Tibial artery (tissue), 4 donors: ENCODE results near the gene POLR2E.

Experiments
- DNase-seq, 2 donors: peaks; one replicate each; pipeline ENCODE4 v3.0.0-alpha.2; 2019
- H3K27ac ChIP-seq, 2 donors: fragments of 200-600 bp; sonication (generic) in 1 of 2; 1 replicate in 1 of 2; 2 replicates in 1 of 2; pipeline ENCODE4 v1.5.1; 2018 to 2019; ENCODE audit warnings: mild to moderate bottlenecking in 1 of 2
- H3K27me3 ChIP-seq, 2 donors: fragments of 200-600 bp; sonication (generic) in 1 of 2; one replicate each; pipeline versions ENCODE4 v1.5.1 to v1.6.0; 2016 to 2019
- H3K36me3 ChIP-seq, 3 donors: fragments of 200-600 bp; sonication (generic) in 2 of 3; one replicate each; pipeline ENCODE4 v1.5.1; 2016 to 2019; ENCODE audit warnings: mild to moderate bottlenecking in 2 of 3
- H3K4me1 ChIP-seq, 4 donors: fragments of 200-600 bp; sonication (generic) in 2 of 4; 1 replicate in 3 of 4; 2 replicates in 1 of 4; pipeline ENCODE4 v1.5.1; 2016 to 2019
- H3K4me3 ChIP-seq, 2 donors: fragments of 200-600 bp; sonication (generic) in 1 of 2; 1 replicate in 1 of 2; 2 replicates in 1 of 2; pipeline ENCODE4 v1.5.1; 2018 to 2019; ENCODE audit warnings: mild to moderate bottlenecking in 2 of 2
- H3K9me3 ChIP-seq, 3 donors: fragments of 200-600 bp; sonication (generic) in 1 of 3; one replicate each; pipeline ENCODE4 v1.5.1; 2016 to 2019
- CTCF ChIP-seq, 2 experiments: fragments of 200-600 bp in 1 of 2; fragments of 450-650 bp in 1 of 2; IDR thresholded peaks; one replicate each; pipeline ENCODE4 v1.5.1; 2017 to 2019; ENCODE audit warnings: antibody characterized with exemption in 2 of 2, mild to moderate bottlenecking in 1 of 2, moderate library complexity in 1 of 2
- intact Hi-C: fragments of 100-400 bp; cut with DNase I; formaldehyde crosslinking; loops from one replicate; pipeline ENCODE4 v1.15.0; 2023; ENCODE audit warnings: low total_unique reads

Gene POLR2E

GRCh38 chr19:1064661-1065605, 30.2 kb downstream of the POLR2E start:
- H3K27me3 ChIP-seq: peaks cover 0 to 47% of the 10 kb centered on the region in 2 donors
- peaks cover 3 to 46% (median 34%) of the 10 kb centered on the region in 4 donors for H3K4me1 ChIP-seq
- no peak overlapping the region for H3K4me3 ChIP-seq
- no peak overlapping the region for H3K27ac ChIP-seq
- H3K9me3 ChIP-seq: peaks cover 0 to under 1% (median 0%) of the 10 kb centered on the region in 3 donors
- intact Hi-C loops: no loop called here
- H3K36me3 ChIP-seq: no peaks in the 10 kb centered on the region
- DNase-seq: peak; percentile 59 to 80
- peak; percentile 84 to 91 for TF ChIP-seq CTCF (IDR thresholded peaks at IDR 0.05)

- Histone ChIP-seq H3K4me3 (no peak overlapping the region), H3K36me3 (peaks cover 0 to 4% (median 0%) of the 10 kb centered on the region in 3 donors), H3K4me1 (peaks cover 3 to 42% (median 32%) of the 10 kb centered on the region in 4 donors), H3K27ac (no peak overlapping the region), H3K9me3 (peaks cover 0 to 9% (median 6%) of the 10 kb centered on the region in 3 donors), H3K27me3 (peaks cover 0 to 39% of the 10 kb centered on the region in 2 donors)
- intact Hi-C loops: no loop called here
- no peak for DNase-seq
- no peak for TF ChIP-seq CTCF (IDR thresholded peaks at IDR 0.05)
Observed at GRCh38 chr19:1063909-1064660, 31.1 kb downstream of the POLR2E start.

GRCh38 chr19:1063030-1063908, 31.9 kb downstream of the POLR2E start:
- Histone ChIP-seq H3K4me1 (peaks cover 0 to 35% (median 30%) of the 10 kb centered on the region in 4 donors), H3K4me3 (no peak overlapping the region), H3K36me3 (peaks cover 0 to 9% (median 4%) of the 10 kb centered on the region in 3 donors), H3K27ac (no peak overlapping the region), H3K27me3 (peaks cover 0 to 31% of the 10 kb centered on the region in 2 donors), H3K9me3 (peaks cover 0 to 17% (median 14%) of the 10 kb centered on the region in 3 donors)
- no peak for DNase-seq
- TF ChIP-seq CTCF (IDR thresholded peaks at IDR 0.05): no peak
- intact Hi-C loops: no loop called here

- no peak for TF ChIP-seq CTCF (IDR thresholded peaks at IDR 0.05)
- H3K27ac ChIP-seq: no peak overlapping the region
- no peak for DNase-seq
- H3K4me1 ChIP-seq: peaks cover 0 to 34% (median 29%) of the 10 kb centered on the region in 4 donors
- intact Hi-C loops: no loop called here
- H3K36me3 ChIP-seq: peaks cover 4 to 9% (median 6%) of the 10 kb centered on the region in 3 donors
- peaks cover 0 to 23% of the 10 kb centered on the region in 2 donors for H3K27me3 ChIP-seq
- no peak overlapping the region for H3K4me3 ChIP-seq
- H3K9me3 ChIP-seq: peaks cover 4 to 24% (median 22%) of the 10 kb centered on the region in 3 donors
Observed at GRCh38 chr19:1062387-1063029, 32.7 kb downstream of the POLR2E start.
